HG02623 (cell line): ENCODE measurements around the gene ZNF808.
A peak's percentile ranks its signal among the peaks of the same experiment; 100 is the strongest.
"Not testable (repeated sequence)": the region's sequence is repeated elsewhere in the genome, so short reads cannot be mapped to it uniquely, and the experiment has no call there.

Experiments
- ATAC-seq: cut with Tn5 transposase; IDR thresholded peaks from one replicate; pipeline ENCODE4 v1.9.1; 2021; ENCODE audit warnings: moderate library complexity; ENCODE audit not compliant: unreplicated experiment

Gene ZNF808

GRCh38 chr19:52527134-52527955 lies at the start of gene ZNF808:
TSS of gene ZNF808 (plus strand) at chr19:52527668. CDS start at chr19:52543285, 15,617 bp downstream.
- ATAC-seq, result peak; percentile 74

- ATAC-seq, result not testable (repeated sequence)
Observed at GRCh38 chr19:52484111-52484743, 43.2 kb upstream of the ZNF808 start.

DNA sequence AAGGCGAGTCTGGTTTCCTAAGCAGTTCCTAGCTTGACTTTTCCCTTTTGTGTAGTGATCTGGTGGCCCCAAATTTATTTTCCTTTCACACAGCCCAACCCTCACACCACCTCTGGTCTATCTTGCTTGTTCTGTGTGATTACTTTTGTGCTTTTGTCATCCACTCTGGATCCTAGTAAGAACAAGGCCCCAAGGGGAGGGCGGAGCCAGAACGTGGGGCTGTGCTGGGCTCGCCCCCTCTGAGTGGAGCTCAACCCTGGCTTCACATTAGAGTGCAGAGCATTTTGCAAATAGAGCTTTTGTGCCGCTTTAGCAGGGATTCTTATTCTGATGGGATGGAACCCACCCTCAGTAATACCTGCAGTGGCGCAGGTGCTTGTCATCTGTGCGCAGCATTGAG lies 42.4 kb upstream of the ZNF808 start:
- ATAC-seq, result not testable (repeated sequence)

- ATAC-seq, result not testable (repeated sequence)
Observed at GRCh38 chr19:52485561-52486240, 41.8 kb upstream of the ZNF808 start.

GRCh38 chr19:52492201-52492993 lies 35.1 kb upstream of the ZNF808 start:
- no peak for ATAC-seq

GRCh38 chr19:52492994-52493470 lies 34.4 kb upstream of the ZNF808 start:
- no peak for ATAC-seq

DNA sequence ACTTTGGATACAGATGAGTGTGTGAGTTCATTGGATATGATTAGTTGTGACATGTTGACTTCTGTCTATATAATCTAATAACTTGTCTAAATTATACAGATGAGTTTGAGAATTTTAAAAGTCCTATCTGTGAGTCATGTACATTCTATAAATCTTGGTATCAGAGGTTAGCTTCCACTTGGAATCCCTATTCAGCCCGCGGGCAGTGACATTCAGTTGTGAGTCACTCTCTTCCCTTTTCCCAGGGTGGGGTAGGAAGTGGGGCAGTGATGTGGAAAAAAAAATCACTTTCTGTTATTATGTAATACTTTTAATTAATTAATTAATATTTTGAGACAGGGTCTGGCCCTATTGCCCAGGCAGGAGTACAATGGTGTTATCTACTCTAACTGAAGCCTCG lies 33.0 kb upstream of the ZNF808 start:
- no peak for ATAC-seq

DNA sequence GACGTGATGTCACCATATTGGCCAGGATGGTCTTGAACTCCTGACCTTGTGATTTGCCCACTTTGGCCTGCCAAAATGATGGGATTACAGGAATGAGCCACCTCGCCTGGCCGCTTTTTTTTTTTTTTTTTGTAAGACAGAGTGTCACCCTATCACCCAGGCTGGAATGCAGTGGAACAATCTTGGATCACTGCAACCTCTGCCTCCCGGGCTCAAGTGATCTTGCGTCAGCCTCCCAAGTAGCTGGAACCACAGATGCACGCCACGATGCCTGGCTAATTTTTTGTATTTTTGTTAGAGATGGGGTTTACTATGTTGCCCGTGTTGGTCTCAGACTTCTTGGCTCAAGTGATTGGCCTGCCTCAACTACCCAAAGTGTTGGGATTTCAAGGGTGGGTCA lies 28.9 kb upstream of the ZNF808 start:
- ATAC-seq, result no peak

DNA sequence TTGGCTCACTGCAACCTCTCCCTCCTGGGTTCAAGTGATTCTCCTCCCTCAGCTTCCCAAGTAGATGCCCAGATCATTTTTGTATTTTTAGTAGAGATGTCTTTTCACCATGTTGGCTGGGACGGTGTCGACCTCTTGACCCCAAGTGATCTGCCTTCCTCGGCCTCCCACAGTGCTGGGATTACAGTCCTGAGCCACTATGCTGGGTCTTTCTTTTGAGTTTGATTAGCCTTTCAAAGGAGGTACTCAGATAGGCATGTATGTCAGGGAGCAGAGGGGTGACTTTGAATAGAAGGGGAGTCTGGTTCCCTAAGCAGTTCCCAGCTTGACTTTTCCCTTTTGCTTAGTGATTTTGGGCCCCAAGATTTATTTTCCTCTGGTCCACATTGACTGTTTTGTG lies 27.0 kb upstream of the ZNF808 start:
- ATAC-seq, result not testable (repeated sequence)

- not testable (repeated sequence) for ATAC-seq
Observed at GRCh38 chr19:52500991-52501390, 26.5 kb upstream of the ZNF808 start.

DNA sequence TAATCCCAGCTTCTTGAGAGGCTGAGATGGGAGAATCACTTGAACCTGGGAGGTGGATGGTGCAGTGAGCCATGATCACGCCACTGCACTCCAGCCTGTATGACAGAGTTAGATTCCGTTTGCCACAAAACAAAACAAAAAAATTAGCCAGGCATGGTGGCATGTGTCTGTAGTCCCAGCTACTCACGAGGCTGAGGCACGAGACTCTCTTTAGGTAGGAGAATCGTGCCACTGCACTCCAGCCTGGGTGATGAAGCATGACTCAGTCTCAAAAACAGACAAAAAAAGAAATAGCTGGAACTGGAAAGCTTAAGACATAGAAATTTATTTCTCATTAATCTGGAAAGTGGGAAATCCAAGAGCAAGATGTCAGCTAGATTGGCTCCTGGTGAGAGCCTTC lies 20.2 kb upstream of the ZNF808 start:
- no peak for ATAC-seq

- ATAC-seq, result no peak
Observed at GRCh38 chr19:52516191-52516590, 11.3 kb upstream of the ZNF808 start.

GRCh38 chr19:52518646-52519045 lies 8.8 kb upstream of the ZNF808 start:
- no peak for ATAC-seq

- ATAC-seq, result not testable (repeated sequence)
Observed at GRCh38 chr19:52519175-52519574, 8.3 kb upstream of the ZNF808 start.

- no peak for ATAC-seq
Observed at GRCh38 chr19:52520013-52520412, 7.5 kb upstream of the ZNF808 start.

DNA sequence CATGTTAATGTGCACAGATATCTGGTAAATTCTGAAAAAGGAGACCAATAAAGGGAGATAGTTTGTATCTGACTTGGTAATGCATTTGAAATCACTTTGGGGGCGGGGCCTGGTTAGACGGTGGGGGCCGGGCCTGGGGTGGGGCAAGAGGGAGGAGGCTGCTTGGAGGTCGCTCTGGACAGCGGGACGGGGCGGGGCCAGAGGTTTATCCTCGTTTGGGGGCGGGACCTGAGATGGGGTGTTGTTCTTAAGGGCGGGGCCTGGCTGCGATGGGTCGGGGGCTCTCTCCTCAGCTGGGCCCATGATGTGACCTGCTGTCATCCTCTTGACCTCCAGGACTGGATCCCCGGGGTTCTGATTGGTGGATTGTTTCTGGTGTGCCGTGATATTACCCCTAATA lies 4.9 kb upstream of the ZNF808 start:
- no peak for ATAC-seq

DNA sequence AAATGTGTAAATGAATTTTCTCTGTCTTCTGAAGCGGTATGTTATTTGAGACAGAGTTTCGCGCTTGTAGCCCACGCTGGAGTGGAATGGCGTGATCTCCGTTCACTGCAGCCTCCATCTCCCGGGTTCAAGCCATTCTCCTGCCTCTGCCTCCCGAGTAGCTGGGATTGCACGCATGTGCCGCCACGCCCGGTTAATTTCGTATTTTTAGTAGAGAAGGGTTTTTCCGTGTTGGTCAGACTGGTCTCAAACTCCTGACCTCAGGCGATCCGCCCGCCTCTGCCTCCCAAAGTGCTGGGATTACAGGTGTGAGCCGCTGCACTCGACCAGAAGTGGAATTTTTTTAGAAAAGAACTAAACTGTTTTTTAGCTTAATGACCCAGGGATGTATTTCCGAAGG lies 3.4 kb upstream of the ZNF808 start:
- no peak for ATAC-seq

DNA sequence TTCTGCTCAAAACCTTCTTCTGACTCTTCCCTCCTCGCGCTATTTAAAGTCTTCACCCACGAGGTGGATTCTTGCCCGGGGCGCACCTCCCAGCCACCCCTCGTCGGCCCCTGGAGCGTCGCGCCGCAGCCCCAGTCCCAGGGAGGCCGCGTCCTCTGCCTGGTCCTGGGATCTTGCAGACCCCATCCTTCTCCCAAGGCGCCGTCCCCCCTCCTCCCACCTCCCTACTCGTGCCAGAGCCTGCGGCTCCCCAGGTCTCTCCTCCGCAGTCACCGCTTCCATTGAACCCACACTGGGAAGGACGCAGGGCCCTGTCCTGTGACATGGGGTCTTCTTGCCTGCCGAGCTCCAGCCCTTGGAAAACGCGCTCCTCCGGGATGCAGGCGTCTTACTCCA lies 486 bp downstream of the ZNF808 start:
- peak; percentile 10 for ATAC-seq

GRCh38 chr19:52532480-52532879 lies 5.0 kb downstream of the ZNF808 start:
- ATAC-seq, result no peak

- no peak for ATAC-seq
Observed at GRCh38 chr19:52533901-52534300, 6.4 kb downstream of the ZNF808 start.

DNA sequence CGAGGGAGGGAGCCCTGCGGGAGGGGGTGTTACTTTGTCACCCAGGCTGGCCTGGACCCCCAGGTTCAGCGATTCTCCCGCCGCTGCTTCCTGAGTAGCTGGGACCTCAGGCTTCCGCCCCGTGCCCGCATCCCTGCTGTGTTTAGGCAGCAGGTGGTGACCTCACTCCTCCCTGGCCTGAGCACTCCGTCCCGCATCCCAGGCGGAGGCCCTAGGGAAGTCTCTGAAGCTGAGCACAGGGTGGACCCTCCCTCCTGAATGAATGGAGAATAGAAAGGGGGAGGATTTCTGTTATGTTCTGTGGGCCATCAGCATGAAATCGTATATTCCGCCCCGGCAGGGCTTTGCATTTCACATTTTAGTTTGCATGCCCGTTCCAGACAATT lies 7.9 kb downstream of the ZNF808 start:
- peak; percentile 9 for ATAC-seq
